Cerebellar nuclear complex (tissue), 1 donor: Measurements from ENCODE around the gene KCNK10.

ENCODE experiments used
- DNase-seq, 2 experiments: peaks; one replicate each; lab custom pipeline; 2025; lab: John Stamatoyannopoulos, UW

The KCNK10 gene

DNA sequence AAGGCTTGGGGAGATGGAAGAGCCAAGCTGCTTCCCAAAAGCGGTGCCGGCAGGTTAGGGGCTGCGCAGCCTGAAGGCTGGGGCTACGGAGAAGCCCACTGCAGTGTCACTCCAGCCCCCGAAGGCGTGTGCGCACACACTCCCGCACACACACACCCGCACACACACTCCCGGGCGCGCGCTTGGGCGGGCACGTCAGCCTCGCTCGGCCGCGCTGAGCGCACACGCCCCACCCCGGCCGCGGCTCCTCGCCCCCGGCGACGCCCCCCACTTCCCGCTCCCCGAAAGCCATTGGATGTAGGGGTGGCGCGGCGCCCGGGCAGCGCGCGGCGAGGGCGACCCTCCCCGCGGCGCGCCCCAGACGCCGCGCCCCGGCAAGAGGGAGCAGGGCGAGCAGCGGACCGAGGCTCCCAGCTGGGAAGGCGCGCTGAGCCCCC, at the start of gene KCNK10:
TSS of gene KCNK10 (minus strand) at position 184 of the 437 bp plus-strand sequence. CDS start 471 bp downstream, outside the sequence.
- no peak for DNase-seq

- no peak for DNase-seq
Observed at GRCh38 chr14:88369496-88369895, 46.4 kb upstream of the KCNK10 start.

DNA sequence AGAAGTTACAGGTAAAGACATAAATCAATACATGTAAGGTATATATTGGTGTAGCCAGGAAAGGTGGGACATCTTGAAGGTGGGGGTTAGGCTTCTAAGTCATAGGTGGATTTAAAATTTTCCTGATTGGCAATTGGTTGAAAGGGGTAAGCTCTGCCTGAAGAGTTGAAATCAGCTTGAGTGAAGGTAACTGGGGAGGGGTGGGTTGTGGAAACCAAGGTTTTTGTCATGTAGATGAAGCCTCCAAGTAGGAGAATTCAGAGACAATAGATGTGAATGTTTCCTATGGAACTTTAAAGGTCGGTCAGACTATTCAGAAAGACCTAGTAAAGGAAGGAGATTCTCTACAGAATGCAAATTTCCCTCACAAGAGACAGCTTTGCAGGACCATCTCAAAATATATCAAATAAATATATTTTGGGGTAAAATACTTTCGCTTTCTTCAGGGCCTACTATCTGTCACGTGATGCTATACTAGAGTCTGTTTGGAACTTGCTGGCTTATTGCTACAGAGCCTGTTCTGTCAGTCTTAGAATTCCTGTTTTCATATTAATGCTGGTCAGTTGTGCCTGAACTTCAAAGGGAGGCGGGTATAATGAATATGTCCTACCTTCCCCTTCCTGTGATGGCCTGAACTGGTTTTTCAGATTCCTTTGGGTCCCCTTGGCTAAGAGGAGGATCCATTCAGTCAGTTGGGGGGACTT, 41.8 kb upstream of the KCNK10 start:
- DNase-seq, result no peak

GRCh38 chr14:88363644-88364043, 40.6 kb upstream of the KCNK10 start:
- DNase-seq, result no peak

DNA sequence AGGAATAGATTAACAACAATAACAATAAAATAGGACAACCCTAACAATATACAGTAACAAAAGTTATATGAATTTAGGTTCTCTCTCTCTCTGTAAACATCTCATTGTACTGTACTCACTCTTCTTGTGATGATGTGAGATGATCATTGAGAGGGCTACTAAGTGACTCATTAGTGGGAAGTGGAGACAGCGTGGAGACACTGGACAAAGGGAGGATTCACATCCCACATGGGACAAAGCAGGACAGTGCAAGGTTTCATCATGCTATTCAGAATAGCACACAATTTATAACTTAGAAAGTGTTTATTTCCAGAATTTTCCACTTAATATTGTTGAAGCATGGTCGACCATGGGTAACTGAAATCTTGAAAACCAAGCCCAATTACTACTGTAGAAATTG, 36.4 kb upstream of the KCNK10 start:
- no peak for DNase-seq

GRCh38 chr14:88354358-88354757, 31.3 kb upstream of the KCNK10 start:
- no peak for DNase-seq

GRCh38 chr14:88352698-88353097, 29.6 kb upstream of the KCNK10 start:
- no peak for DNase-seq

GRCh38 chr14:88351966-88352691, 29.1 kb upstream of the KCNK10 start:
- DNase-seq, result no peak

GRCh38 chr14:88348546-88348945, 25.5 kb upstream of the KCNK10 start:
- no peak for DNase-seq

DNA sequence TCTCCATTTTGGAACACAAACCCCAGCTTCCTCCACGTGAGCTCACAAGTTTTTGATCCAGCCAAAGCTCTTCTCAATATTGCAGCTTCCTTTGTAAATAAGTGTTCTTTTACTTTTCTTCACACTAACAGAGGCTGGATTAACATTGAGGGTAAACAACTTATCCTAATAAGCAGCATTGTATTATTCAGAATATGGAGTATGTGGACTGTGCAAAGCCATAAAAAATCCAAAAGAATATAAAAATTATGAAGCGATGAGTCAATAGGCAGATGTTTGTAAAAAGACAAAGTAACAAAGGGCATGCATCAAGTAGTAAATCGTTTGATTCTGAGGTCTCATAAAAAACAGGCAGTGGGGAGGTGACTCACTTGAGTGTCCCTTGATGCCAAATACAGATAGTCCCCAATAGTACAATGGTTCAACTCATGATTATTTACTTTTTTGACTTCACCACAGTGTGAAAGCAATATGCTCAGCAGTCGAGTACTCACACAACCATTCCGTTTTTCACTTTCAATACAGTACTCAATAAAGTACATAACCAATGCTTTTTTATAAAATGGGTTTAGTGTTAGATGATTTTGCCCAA, 23.1 kb upstream of the KCNK10 start:
- DNase-seq, result no peak

DNA sequence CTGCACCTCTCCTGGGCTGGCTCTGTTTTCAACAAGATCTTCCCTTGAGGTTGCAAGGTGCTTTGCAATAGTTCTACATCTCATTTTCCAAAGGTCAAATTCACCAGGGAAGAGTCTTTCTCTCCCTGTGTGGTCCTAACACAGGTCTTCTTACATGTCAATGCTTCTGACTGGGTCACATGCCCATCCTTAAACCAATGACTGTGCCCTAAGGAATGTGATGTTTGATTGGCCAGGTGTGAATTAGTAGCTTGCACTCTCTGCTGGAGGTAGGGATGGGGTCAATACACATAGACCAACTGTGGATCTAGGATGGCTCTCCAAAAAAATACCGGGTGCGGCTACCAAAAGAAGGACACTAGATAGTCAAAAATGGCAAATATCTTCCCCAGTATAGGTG, 19.9 kb upstream of the KCNK10 start:
- no peak for DNase-seq

DNA sequence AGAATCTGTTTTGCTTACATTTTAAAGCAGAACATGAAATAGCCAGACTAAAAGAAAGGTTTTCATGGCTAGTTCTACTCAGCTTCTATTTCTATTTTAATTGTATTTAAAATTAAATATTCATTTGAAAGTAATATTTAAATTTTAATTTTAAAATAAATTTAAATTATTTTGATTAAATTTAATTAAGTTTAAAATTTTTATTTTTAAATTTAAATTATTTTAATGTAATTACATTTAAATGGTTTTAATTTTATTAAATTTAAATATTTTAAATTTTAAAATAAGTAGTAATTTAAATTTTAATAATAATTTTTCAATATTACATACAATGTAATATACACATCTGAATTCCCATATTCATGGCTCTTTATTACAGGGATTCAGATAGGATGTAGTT, 17.3 kb upstream of the KCNK10 start:
- no peak for DNase-seq

DNA sequence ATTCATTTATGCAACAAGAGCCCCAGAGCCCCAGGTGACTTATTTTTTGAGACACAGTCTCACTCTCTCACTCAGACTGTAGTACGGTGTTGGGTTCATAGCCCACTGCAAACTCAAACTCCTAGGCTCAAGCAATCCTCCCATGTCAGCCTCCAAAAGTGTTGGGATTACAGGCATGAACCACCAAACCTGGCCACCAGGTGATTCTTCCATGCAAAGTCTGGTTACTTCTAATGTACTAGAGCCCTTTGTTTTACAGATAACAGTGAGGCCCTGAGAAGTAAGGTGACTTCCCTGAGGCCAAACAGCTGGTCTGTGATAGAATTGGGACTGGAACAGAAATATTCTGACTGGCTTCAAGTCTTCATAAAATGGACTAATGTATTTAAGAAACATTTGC, 10.0 kb upstream of the KCNK10 start:
- no peak for DNase-seq

DNA sequence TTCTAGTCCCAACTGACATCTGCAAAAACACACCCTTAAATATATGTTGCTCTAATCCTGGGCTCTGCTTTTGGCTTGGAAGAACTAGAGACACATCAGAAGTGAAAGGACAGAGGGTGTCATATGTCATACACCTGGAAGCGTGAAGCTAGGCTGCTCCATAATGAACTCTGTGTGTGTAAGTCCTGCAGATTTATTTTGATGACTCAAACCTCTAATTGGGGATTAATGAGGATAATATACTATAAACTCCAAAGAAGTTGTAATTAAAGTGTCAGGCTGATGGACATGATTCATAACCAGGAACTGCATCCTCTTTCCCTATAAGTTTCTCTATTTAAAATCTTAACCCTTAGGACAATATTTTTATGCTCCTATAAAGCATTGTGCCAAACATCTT, 4.4 kb upstream of the KCNK10 start:
- no peak for DNase-seq

DNA sequence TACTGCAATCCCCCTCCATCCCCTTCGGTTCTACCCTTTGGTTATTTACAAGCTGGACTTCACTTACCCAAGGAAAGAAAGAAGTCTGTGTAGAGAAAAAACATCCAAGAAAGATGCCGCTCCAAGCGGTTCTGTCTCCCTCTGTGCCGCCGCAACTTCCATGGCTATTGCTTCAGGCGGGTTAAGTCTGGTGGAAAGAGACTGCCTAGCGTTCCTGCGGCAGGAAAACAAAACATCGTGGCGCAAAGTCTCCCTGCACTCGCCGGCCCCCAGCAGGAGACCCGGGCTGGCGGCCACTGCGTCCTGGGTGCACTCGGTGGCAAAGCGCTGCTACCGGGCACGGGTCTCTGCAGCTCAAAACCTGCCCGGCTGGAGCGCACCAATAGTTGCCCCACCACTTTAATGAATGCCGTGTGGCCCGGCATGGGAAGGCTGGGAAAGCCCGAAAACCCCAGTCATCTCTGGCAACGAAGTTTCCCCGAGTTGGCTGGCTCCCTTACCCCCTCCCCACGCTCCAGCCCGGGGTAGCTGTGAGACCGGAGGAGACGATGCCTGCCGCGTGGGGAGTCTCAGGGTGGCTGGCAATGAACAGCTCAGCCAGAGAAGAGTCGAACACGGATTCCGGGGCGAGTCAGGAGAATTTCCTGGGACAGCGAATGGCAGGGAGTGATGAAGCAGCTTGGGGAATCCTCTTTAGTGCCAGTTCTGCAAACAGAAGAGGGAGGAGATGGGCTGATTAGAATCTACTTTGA, 3.5 kb upstream of the KCNK10 start:
- no peak for DNase-seq

GRCh38 chr14:88325883-88326282, 2.8 kb upstream of the KCNK10 start:
- no peak for DNase-seq

DNA sequence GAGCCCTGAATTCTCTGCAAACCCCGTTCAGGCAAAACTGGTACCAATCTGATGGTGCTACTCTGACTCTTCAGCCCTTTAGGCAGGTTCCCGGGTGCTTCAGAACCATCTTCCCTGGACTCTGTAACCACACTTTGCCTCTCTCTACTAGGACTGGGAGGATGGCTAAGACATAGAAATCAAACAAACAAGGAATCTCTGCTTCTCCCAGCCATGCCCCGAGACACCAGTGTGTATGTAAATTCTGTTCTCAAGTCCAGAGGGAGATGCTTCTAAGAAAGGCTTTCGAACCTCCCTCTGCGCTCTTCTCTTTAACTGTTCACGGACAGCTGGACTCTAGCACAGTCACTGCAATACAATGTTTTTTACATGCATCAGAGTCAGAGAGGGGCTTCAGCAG, 1.9 kb upstream of the KCNK10 start:
- DNase-seq, result no peak

GRCh38 chr14:88324491-88324890, 1.4 kb upstream of the KCNK10 start:
- DNase-seq, result no peak

DNA sequence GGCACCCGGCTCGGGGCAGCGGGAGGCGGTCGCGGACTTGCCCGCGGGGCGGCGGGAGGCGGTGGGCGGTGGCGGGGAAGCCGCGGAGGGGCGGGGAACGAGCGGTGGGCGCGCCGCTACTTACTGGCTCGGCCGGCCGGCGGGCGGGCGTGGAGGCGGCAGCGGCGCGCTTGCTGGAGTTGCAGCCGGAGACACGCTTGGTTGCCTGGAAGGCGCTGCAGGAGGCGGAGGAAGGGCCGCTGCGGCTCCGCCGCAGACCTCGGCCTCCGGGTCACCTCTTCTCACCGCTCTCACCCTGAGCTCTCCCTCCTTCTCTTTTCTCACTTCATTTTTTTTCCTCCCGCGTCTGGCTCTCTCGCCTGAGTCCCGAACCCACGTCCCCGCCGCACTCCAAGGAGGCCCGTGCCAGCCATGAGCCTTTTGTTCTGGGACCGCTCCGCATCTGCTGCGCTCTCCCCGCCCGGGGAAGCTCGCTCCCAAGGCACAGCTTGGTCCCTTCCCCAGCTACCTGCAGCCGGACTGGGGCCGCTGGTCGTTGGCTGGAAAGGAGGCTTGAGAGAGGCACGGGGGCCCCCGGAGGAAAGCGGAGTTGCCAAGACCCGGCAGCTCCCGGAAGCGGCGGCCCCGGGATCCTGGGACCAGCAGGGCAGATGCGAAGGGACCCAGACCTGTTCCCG, 592 bp upstream of the KCNK10 start:
- DNase-seq, result no peak

- DNase-seq, result no peak
Observed at GRCh38 chr14:88322504-88323085, 474 bp downstream of the KCNK10 start.

GRCh38 chr14:88321692-88322503, 1.2 kb downstream of the KCNK10 start:
- DNase-seq, result peak in 1 of 2 experiments; percentile 39
